Panc1 (cell line): ENCODE measurements around the gene WSB1. TPM values are rescaled to one million over a fixed set of nuclear protein-coding genes. Genes with fewer than 3 reads are reported as not detected.

Experiments used
- ATAC-seq: fragments of 200-7000 bp; cut with Tn5 transposase; 2 replicates; pipeline ENCODE4 v1.9.1; 2020; ENCODE audit warnings: mild to moderate bottlenecking, moderate library complexity
- BruUV-seq: library from RNA; stranded (reverse); fragments of 400-500 nt; replicated peaks from 2 replicates; lab custom pipeline; 2021; lab: Mats Ljungman, UMichigan
- CTCF ChIA-PET: fragments of 300-600 bp; sonication (Branson Sonifier 250); formaldehyde crosslinking; loops from one replicate; lab custom pipeline; 2022; ENCODE audit warnings: antibody characterized with exemption; lab: Charles Lee
- POLR2A ChIA-PET: fragments of 300-600 bp; sonication (Branson Sonifier 250); formaldehyde crosslinking; loops from one replicate; lab custom pipeline; 2022; ENCODE audit warnings: antibody characterized with exemption; lab: Charles Lee
- DNase-seq: peaks from one replicate; pipeline ENCODE4 v3.0.0-alpha.2; 2010; ENCODE audit warnings: low read depth, low spot score
- H3K27ac ChIP-seq: 2 replicates; pipeline ENCODE4 v1.5.1; 2011; ENCODE audit warnings: mild to moderate bottlenecking, low read length, inconsistent platforms
- H3K27me3 ChIP-seq: fragments of 200-500 bp; sonication (Bioruptor generic); 2 replicates; pipeline ENCODE4 v1.6.0; 2014; ENCODE audit warnings: low read length, inconsistent platforms; ENCODE audit not compliant: control insufficient read depth, insufficient read depth
- H3K36me3 ChIP-seq: fragments of 200-500 bp; sonication (Bioruptor generic); 2 replicates; pipeline ENCODE4 v1.5.1; 2014; ENCODE audit warnings: inconsistent platforms, mild to moderate bottlenecking, low read length, moderate library complexity; ENCODE audit not compliant: control insufficient read depth, insufficient read depth
- H3K4me1 ChIP-seq: 2 replicates; pipeline ENCODE4 v1.5.1; 2011; ENCODE audit warnings: inconsistent platforms, mild to moderate bottlenecking, low read length, moderate library complexity; ENCODE audit not compliant: control insufficient read depth, insufficient read depth
- H3K4me3 ChIP-seq, 2 experiments: 2 replicates each; pipeline ENCODE4 v1.5.1; 2011 to 2012; ENCODE audit warnings: low read depth in 2 of 2, low read length in 2 of 2, mild to moderate bottlenecking in 2 of 2, inconsistent platforms in 1 of 2, moderate library complexity in 1 of 2
- H3K9me3 ChIP-seq: fragments of 200-500 bp; sonication (Bioruptor generic); 2 replicates; pipeline ENCODE4 v1.5.1; 2014; ENCODE audit warnings: low read depth, mild to moderate bottlenecking, inconsistent platforms, low read length, moderate library complexity; ENCODE audit not compliant: control insufficient read depth, insufficient read depth
- POLR2AphosphoS5 ChIP-seq: IDR thresholded peaks from 2 replicates; pipeline ENCODE4 v1.6.1; 2012; ENCODE audit warnings: mild to moderate bottlenecking, low read depth, low read length, moderate library complexity
- SIN3A ChIP-seq: IDR thresholded peaks from 2 replicates; pipeline ENCODE4 v1.6.1; 2012; ENCODE audit warnings: low read depth, mild to moderate bottlenecking, low read length, moderate library complexity, borderline replicate concordance; ENCODE audit not compliant: insufficient read depth
- TCF7L2 ChIP-seq: IDR thresholded peaks from 2 replicates; pipeline ENCODE4 v1.6.1; 2011; ENCODE audit warnings: mild to moderate bottlenecking, low read depth, low read length, inconsistent platforms
- in situ Hi-C: cut with HindIII; loops from 2 replicates; pipeline ENCODE4 v1.10.0; 2016; ENCODE audit warnings: low sequenced_read_pairs, low pct_unique_long_range_greater_than_20kb
- intact Hi-C: fragments of 100-400 bp; cut with micrococcal nuclease; formaldehyde crosslinking; loops from one replicate; pipeline ENCODE4 v1.10.0; 2022; ENCODE audit not compliant: unreplicated experiment
- total RNA-seq: library from RNA; stranded (reverse); gene quantifications from one replicate; pipeline ENCODE4 v1.2.1, GENCODE V29; 2021; ENCODE audit not compliant: unreplicated experiment
- TF ChIP-seq, protein P1 (sequence below): fragments of 450-650 bp; IDR thresholded peaks from 2 replicates; pipeline ENCODE4 v1.5.1; 2017; ENCODE audit warnings: mild to moderate bottlenecking
- TF ChIP-seq, protein P2 (sequence below), 2 experiments: IDR thresholded peaks; 2 replicates each; pipeline ENCODE4 v1.6.1; 2011 to 2012; ENCODE audit warnings: low read depth in 2 of 2, control low read depth in 1 of 2, low read length in 1 of 2, mild to moderate bottlenecking in 1 of 2, moderate library complexity in 1 of 2; ENCODE audit not compliant: insufficient read depth in 1 of 2

WSB1 gene
- total RNA-seq, 1 experiment from 2014 or later, result 114 TPM

GRCh38 chr17:27281438-27281837, 12.5 kb upstream of the WSB1 start:
- DNase-seq (no peak), ATAC-seq (no peak)
- in situ Hi-C loops, result no loop called here
- Histone ChIP-seq H3K36me3 (no peaks in the 10 kb centered on the region), H3K27me3 (no peaks in the 10 kb centered on the region), H3K9me3 (no peaks in the 10 kb centered on the region), H3K27ac (no peak overlapping the region), H3K4me1 (no peaks in the 10 kb centered on the region), H3K4me3 (no peak overlapping the region)
- no TSS peak for BruUV-seq
- intact Hi-C loops, result no loop called here
- TF ChIP-seq SIN3A (no peak), TCF7L2 (no peak), POLR2AphosphoS5 (no peak)
- TF ChIP-seq, protein P1, sequence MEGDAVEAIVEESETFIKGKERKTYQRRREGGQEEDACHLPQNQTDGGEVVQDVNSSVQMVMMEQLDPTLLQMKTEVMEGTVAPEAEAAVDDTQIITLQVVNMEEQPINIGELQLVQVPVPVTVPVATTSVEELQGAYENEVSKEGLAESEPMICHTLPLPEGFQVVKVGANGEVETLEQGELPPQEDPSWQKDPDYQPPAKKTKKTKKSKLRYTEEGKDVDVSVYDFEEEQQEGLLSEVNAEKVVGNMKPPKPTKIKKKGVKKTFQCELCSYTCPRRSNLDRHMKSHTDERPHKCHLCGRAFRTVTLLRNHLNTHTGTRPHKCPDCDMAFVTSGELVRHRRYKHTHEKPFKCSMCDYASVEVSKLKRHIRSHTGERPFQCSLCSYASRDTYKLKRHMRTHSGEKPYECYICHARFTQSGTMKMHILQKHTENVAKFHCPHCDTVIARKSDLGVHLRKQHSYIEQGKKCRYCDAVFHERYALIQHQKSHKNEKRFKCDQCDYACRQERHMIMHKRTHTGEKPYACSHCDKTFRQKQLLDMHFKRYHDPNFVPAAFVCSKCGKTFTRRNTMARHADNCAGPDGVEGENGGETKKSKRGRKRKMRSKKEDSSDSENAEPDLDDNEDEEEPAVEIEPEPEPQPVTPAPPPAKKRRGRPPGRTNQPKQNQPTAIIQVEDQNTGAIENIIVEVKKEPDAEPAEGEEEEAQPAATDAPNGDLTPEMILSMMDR, result no peak
- POLR2A ChIA-PET, result no interaction called here
- CTCF ChIA-PET, result no interaction called here

DNA sequence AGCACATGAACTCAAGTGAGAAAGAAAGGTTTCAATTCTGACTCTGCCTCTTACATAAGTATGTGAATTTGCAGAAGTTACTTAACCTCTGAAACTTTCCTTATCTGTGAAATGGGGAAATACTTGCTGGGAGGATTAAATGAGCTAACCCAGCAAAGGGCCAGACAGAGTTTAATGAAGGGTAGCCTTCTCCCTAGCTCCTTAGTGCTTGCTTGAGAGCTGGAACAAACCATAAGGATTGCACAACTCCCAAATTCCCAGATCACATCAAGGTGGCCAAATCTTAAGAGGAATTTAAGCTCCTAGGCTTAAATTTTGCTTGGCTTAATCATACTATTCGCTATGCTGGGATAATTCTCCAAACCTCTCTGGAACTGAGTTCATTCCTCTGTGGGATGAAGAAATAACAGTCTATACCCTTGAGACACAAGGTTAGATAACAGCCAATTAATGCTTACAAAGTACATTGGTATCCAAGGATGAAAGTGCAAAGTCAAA, 11.8 kb upstream of the WSB1 start:
- no peak overlapping the region for H3K27ac ChIP-seq
- ATAC-seq (no peak), DNase-seq (no peak)
- ChIA-PET POLR2A (no interaction called here), CTCF (no interaction called here)
- no peaks in the 10 kb centered on the region for H3K9me3 ChIP-seq
- no peaks in the 10 kb centered on the region for H3K36me3 ChIP-seq
- BruUV-seq, result no TSS peak
- intact Hi-C loops, result no loop called here
- no peak for TF ChIP-seq POLR2AphosphoS5
- no peak for TF ChIP-seq TCF7L2
- no peak for TF ChIP-seq SIN3A
- TF ChIP-seq, protein P2, sequence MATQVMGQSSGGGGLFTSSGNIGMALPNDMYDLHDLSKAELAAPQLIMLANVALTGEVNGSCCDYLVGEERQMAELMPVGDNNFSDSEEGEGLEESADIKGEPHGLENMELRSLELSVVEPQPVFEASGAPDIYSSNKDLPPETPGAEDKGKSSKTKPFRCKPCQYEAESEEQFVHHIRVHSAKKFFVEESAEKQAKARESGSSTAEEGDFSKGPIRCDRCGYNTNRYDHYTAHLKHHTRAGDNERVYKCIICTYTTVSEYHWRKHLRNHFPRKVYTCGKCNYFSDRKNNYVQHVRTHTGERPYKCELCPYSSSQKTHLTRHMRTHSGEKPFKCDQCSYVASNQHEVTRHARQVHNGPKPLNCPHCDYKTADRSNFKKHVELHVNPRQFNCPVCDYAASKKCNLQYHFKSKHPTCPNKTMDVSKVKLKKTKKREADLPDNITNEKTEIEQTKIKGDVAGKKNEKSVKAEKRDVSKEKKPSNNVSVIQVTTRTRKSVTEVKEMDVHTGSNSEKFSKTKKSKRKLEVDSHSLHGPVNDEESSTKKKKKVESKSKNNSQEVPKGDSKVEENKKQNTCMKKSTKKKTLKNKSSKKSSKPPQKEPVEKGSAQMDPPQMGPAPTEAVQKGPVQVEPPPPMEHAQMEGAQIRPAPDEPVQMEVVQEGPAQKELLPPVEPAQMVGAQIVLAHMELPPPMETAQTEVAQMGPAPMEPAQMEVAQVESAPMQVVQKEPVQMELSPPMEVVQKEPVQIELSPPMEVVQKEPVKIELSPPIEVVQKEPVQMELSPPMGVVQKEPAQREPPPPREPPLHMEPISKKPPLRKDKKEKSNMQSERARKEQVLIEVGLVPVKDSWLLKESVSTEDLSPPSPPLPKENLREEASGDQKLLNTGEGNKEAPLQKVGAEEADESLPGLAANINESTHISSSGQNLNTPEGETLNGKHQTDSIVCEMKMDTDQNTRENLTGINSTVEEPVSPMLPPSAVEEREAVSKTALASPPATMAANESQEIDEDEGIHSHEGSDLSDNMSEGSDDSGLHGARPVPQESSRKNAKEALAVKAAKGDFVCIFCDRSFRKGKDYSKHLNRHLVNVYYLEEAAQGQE (IDR thresholded peaks at IDR 0.05; ENCODE audit: insufficient read depth in 1 of 2, low read depth in 2 of 2, low read length in 1 of 2), result no peak
- TF ChIP-seq, protein P1, result no peak
- in situ Hi-C loops, result no loop called here
- no peaks in the 10 kb centered on the region for H3K27me3 ChIP-seq
- H3K4me3 ChIP-seq, result no peak overlapping the region
- H3K4me1 ChIP-seq, result no peaks in the 10 kb centered on the region
